ENCODE results near the gene TSHZ2.
A peak's percentile ranks its signal among the peaks of the same experiment; 100 is the strongest.
"Not testable (repeated sequence)": the region's sequence is repeated elsewhere in the genome, so short reads cannot be mapped to it uniquely, and the experiment has no call there.

TSHZ2 gene

DNA sequence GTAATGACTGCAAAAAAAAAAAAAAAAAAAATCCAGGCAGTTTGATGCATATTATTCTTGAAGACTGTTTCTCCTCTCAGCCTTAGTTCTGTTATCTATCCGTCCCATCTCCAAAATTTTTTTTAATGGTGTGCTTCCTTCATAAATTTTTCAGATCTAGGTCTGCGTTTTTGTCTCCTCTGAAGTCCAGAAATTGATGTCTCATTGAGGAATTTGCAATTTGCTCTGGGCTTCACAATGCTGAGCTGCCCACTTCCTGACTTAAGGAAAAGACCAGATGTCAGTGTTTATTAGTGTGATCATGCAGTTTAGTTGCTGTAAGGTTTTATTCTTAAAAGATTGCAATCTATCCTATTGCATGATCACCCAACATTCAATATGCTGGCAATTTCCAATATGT, 323.9 kb downstream of the TSHZ2 start:
- no peak for DNase-seq

DNA sequence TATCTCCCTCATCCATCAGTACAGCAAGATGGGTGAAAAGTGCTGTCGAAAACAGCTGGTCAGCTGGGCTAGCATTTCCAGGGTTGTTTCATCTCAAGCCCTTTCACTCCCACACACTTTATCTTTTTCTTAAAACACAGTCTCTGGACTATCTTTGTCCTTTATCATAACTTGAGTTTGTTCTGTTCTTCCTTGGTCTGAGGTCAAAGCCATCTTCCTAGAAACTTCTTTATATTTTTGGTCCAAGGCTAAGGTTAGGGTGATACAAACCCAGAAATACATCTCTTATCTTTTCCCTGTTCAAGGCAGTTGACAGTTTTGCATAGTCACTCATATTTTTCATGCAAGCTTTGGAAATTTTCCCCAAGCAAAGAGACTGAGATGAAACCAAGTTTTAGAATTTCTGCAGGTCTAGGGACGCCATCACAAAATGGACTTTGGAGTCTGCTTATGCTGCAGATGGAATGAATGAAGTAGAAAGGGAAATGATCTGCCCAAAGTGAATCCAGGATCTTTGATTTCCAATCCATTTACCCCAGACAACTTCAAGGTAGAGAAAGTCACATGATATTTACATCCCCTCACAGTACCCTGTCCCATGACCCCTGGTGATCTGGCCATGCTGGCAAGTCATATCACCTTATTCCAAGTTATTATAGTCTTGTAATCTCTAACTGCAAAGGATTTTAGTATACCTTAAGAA, 324.4 kb downstream of the TSHZ2 start:
- DNase-seq: no peak

DNA sequence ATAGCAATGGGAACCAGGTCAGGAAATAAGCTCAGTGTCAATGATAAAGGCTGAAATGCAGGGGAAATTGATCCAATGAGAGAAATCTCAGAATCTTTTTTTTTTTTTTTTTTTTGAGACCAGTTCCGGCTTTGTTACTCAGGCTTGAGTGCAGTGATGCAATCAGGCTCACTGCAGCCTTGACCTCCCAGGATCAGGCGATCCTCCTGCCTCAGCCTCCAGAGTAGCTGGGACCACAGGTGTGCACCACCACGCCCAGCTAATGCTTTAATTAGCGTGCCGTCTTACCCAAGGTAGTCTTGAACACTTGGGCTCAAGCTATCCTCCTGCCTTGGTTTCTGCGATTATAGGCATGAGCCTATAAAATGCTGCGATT, 325.0 kb downstream of the TSHZ2 start:
- DNase-seq: no peak

GRCh38 chr20:53298260-53298659, 326.1 kb downstream of the TSHZ2 start:
- no peak for DNase-seq

GRCh38 chr20:53298911-53299310, 326.8 kb downstream of the TSHZ2 start:
- DNase-seq: no peak

GRCh38 chr20:53299831-53300230, 327.7 kb downstream of the TSHZ2 start:
- no peak for DNase-seq

DNA sequence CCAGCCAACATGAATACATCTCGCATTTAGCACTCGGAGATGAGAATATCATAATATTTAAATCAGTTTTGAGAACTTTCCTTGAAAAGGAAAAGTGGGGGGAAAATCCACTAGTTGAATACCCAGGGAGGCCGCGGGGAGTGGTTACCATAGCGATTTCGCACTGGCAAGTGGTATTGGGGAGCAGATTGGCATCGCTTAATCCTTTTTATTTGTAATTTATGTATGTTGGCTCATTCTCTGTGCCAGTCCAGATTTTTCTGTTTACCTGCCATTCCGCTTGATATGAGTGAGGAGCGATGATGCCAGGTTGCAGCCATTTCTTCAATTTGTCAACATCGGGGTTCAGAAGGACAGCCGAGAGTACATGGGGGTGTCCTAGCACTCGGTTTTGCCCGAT, 329.7 kb downstream of the TSHZ2 start:
- DNase-seq: no peak

- DNase-seq: no peak
Measured at GRCh38 chr20:53302695-53303412, 330.7 kb downstream of the TSHZ2 start.

DNA sequence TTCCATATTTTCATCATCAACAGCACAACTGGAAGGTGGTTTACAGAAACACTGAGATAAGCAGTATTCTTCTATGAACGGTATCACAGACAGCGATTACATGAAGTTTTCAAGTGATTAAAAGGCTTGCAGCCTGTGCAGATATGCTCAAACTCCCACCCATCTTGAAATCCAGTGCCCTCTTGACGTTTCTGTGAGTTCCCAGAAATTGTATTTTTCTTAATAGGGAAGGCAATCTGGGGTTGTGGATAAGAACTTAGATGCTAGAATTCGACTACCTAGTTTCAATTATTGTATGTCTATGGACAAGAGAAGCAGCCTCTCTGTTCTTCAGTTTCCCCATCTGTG, 331.2 kb downstream of the TSHZ2 start:
- DNase-seq: no peak

GRCh38 chr20:53304146-53304545, 332.0 kb downstream of the TSHZ2 start:
- DNase-seq: no peak

GRCh38 chr20:53306192-53306805, 334.1 kb downstream of the TSHZ2 start:
- DNase-seq: no peak

DNA sequence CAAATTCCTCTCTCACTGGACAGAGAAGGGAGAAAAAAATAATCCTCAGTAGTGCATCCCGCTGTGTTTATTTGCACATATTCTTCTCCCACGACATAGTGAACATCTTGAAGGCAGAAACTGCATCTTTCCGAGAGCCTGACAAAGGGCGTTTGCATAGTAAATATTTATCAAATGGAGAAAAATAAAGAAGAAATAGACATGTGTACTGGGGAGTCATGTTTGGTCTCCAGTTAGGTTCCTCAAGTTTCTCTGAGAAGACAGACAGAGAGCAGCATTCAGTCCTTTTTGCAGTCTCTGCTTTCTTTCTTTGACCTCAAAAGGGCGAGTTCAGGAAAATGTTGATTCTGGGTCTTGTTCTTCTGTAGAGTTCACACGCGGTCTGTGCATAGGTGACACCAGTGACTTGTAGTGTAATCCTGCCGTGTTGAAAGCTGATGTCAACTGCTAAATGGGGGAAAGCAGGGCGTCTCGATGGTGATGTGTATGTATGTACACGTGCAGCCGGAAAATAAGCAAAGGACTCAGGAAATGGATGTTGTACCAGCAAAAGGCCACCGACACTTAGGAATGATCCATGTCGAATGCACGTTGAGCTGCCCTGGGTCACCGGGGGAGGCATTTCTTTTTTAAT, 335.9 kb downstream of the TSHZ2 start:
- DNase-seq: no peak

DNA sequence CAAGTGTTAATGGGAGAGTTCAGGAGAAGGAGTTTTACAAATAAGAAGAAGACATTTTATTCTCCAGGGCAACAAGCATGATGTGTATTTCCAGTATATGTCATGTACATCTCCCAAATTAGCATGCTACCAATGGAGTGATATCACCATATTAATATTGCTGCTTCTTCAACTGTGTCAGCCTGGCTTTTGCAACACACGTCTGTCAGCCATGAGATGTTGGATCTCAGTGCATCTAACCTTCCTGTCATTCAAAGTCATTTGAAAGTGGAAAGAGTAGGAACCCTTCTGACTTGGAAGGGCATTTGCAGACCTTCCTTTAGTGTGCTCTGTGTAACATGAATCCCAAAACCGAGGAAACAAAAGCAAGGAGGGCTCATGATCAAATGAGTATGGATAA, 337.4 kb downstream of the TSHZ2 start:
- no peak for DNase-seq

- no peak for DNase-seq
Measured at GRCh38 chr20:53312957-53313356, 340.8 kb downstream of the TSHZ2 start.

DNA sequence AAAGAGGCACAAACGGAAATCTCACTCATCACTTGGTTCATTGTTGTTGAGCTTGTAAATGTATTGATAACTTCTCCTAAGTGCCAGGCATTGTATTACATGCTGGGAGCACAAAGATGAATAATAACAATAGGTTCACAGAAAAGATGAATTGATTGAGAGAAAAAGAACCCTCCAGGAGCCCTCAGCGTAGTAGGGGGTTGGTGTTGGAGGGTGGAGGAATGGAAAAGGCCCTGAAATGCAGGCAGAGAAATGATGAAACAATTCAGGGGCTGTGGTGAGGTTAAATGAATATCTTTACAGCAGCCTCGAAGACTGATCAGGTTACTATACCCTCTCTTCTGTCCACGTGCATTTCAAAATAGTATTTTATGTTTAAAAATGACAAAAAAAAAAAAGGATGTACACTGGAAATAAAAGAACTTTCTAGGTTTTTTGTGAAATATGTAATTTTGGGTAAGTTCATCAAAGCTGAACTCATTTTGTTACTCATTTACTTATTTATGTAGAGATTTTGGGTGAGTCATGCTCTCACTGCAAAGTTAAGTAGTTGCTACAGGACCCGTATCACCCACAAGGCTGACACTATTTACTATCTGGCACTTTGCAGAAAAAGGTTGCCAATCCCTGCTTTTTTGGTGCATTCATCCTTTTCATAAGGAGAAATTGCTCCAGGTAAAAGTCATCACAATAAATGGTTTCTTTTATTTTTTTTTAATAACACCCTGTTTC, 344.2 kb downstream of the TSHZ2 start:
- DNase-seq: no peak

DNA sequence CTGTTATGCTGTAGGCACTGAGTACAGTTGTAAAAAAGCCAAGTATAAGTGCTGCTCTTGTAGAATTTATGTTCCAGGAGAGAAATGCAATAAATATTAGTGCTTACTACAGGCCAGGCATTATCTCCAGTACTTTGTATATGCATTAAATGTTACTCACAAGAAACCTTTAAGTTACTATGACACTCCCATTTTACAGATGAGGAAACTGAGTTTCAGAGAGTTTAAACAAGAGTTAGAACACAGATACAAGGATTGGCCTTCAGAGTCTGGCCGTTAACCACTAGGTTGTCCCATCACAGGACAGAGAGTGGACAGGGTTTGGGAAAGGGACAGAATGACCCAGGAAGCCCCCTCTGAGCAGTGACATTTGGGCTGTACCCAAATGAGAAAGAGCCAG, 347.0 kb downstream of the TSHZ2 start:
- no peak for DNase-seq

DNA sequence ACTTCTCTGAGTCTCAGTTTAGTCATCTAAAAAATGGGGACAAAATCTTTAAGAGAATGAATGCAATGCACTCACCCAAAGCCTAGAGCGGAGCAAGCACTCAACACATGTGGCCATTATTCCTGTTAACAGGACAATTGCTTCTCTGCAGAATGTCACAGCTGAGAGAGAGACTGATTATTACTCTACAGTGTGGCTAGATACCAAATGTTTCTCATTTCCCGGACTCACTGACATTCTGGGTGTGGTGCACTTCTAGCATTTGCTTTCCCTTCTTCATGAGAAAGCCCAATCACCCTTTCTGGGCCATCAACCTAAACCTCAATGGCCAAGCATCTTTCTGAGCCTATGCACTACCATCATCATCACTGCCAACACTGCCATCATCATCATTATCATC, 347.6 kb downstream of the TSHZ2 start:
- DNase-seq: no peak

DNA sequence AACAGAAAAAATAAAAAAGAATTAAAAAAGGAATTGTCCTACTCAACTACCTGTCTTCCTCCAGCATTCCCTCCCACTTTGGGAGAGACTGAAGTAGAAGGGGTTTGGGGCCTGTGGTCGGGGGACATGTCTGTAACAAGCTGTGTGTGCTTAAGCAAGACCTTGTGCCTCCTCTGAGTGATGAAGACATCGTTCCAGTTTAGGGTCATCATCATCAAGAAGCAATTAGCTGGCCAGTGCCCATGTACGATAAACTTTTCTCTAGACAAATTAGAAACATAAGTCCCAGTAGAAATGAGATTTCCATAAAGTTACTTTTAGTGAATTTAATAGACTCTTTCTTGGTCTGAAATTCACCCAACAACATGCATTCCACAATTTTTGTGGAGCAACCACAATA, 348.5 kb downstream of the TSHZ2 start:
- no peak for DNase-seq

DNA sequence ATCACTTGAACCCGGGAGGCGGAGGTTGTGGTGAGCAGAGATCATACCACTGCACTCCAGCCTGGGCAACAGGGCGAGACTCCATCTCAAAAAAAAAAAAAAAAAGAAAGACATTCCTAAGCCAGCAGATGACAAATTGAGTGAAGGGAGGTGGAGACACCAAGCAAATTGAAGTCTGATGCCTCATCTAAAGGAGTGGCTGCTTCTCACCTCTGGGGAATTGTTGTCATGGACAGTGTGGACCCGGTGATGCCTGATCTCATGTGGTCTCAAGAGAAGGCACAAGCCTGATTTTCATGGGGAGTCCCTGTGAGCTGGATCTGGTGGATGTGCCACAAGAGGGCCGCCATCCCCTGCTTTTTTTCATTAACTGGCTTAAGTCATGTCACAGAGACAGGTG, 349.4 kb downstream of the TSHZ2 start:
- no peak for DNase-seq

DNA sequence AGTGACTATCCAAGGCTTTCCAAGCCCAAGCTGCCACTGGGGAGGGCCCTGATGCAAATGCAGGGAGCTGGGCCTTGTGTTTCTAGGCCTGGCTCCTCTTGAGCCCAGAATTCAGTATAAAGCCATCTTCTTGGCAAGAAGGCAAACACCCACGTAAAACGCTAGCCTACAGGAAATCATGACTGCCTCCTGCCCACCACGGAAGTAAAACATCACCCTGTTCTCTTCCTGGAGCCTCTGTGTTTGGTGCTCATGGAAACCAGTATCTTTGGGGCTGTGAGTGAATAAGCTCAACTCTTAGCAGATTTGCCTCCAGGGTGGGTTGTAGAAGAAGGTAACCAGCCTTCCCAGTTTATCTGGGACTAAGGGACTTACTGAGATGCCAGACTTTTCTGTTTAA, 350.5 kb downstream of the TSHZ2 start:
- peak; percentile 58 for DNase-seq

- not testable (repeated sequence) for DNase-seq
Measured at GRCh38 chr20:53323460-53323859, 351.3 kb downstream of the TSHZ2 start.

DNA sequence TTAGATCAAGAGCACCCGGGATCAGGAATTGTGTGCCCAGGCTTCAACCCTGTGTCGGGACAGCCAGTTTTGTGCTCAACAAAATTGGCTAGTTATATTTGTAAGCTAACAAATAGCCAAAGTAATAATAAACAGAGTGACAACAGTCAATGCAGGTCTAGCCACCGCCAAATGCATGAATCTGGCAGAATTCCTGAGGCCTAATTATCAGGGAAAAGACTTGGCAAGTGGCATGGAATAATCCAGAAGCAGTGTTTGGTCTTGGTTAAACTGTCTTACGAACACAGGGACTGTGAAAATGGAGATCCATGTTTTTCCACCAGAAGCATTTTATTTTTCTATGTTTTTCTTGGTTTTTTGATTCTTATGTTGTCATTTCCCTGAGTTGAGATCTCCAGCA, 352.7 kb downstream of the TSHZ2 start:
- no peak for DNase-seq

- DNase-seq: no peak
Measured at GRCh38 chr20:53328961-53329360, 356.8 kb downstream of the TSHZ2 start.
